GM18499 (cell line): ENCODE data around the gene CACNB1.
"Not testable (repeated sequence)": the region's sequence is repeated elsewhere in the genome, so short reads cannot be mapped to it uniquely, and the experiment has no call there.

ENCODE experiments used
- ATAC-seq: cut with Tn5 transposase; IDR thresholded peaks from one replicate; pipeline ENCODE4 v1.9.1; 2021; ENCODE audit warnings: moderate number of reproducible peaks; ENCODE audit not compliant: insufficient read depth, unreplicated experiment

Gene CACNB1

DNA sequence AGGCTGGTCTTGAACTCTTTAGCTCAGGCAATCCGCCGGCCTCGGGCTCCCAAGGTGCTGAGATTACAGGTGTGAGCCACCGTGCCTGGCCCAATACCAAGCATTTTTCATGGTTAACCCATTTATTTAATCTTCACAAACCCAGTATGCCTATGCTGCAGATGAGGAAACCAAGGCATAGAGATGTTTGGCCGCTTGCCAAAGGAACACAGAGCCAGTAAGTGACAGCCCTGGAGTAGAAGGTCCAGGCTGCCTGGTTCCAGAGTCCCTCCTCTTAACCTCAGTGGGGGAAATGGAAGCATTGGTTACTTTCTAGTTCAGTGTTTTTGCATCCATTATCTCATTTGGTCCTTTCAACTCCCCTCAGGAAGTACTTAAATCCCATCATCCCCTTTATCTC is 16.2 kb downstream of the CACNB1 start:
- ATAC-seq: no peak

GRCh38 chr17:39178536-39178935 is 18.9 kb downstream of the CACNB1 start:
- ATAC-seq: no peak

GRCh38 chr17:39177256-39177655 is 20.2 kb downstream of the CACNB1 start:
- no peak for ATAC-seq

DNA sequence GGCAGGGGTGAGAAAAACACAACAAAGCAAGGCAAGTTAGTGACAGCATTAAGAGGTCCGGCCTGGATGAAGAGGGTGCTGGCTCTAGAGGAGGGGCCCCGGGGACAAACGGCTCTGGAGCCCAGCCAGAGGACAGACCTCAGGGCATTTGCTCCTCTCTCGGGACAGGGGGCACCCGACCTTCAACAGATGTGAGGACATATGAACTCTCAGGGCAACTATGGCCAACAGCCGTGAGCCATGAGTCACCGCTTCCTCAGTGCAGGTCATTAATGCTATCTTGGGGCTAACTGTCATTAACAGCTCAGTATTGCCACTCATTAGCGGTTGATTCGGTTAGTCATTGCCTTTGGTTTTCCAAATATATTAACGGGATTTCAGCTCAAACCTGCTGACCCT is 21.8 kb downstream of the CACNB1 start:
- ATAC-seq: no peak

GRCh38 chr17:39174920-39175694 is 22.4 kb downstream of the CACNB1 start:
- no peak for ATAC-seq

DNA sequence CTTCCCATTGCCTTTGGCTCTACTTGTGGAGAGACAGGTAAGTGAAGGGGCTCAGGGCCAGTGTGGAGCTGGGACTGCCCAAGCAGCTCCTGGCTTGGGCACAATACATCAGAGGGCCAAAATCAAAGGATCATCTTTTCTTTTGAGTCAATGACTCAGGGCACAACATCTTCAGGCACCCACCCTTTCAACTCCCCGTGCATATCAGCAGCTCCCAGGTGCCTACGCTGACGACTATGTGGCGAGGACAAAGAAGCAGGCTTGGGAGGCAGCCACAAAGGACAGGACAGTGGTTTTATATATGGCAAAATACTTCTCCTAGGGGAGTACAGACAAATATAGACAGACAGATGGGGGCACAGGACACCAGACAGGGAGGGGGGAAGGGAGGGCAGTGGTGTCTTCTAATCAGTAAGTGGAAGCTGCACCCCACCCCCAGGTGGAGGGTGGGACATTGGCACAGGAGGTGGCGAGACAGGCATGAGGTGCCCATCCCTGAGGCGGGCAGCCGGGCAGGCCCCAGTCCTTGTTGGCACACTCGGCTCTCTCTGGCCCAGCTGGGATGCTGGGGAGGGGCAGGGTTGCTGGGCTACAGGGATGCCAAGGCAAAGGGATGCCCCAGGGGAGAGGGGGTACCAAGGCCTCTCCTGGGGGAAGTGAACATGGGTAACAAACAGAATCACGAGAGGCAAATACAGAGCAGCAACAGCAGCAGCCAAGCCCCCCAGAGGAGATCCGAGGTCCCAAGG is 23.8 kb downstream of the CACNB1 start:
- no peak for ATAC-seq

DNA sequence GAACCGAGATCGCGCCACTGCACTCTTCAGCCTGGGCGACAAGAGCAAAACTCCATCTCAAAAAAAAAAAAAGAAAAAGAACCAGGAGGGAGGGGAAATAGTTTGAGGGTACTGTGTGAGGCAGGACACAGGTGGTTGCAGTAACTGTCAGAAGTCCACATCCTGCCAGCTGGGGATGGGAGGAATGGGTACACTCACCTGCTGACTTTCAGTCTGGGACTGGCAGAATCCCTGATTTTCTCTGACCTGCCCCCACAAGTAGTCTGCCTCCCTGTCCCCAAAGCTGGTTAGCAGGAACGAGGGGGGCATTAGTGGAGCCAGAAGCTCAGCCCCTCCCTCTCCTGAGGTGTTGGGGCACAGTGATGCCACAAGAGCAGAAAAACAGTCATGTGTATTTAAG is 24.4 kb downstream of the CACNB1 start:
- ATAC-seq: no peak

DNA sequence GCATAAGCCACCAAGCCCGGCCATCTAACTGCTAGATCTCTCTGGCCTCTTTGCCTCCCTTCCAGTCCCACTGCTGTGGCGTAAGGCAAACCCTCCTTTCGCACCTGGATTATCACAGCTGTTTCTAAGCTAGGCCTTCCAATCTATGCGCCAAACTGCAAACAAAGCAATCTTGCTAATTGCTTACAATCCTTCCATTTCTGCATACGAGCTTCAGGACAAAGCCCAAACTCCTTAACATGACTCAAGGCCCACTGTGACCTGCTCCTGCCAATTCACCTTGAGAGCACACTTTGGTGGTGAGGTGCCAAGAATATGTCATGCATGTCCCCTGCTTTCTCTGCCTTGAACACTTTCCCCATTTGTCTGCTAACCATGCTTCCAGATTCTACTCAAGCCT is 25.5 kb downstream of the CACNB1 start:
- no peak for ATAC-seq

- ATAC-seq: no peak
Measured at GRCh38 chr17:39170558-39170957, 26.9 kb downstream of the CACNB1 start.

- ATAC-seq: no peak
Measured at GRCh38 chr17:39170109-39170508, 27.4 kb downstream of the CACNB1 start.

DNA sequence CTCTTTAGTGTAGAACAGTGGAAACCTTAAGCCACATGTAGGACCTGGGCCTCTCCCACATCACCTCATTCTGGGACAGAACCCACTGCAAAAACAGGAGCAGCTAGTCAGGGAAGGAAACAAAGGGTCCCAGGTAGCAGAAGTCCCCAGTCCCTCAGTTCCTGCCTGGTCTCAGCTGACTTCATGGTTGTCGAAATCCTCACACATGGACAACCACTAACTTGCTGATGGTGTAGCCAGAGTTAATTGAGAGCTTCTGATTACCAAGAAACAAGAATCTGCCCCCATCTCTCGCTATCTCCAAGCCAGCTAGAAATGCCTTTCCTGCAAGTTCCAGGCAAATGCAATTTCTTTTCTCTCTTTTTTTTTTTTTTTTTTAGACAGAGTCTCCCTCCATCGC is 28.0 kb downstream of the CACNB1 start:
- ATAC-seq: no peak

GRCh38 chr17:39169101-39169500 is 28.4 kb downstream of the CACNB1 start:
- ATAC-seq: no peak

GRCh38 chr17:39168503-39168902 is 29.0 kb downstream of the CACNB1 start:
- not testable (repeated sequence) for ATAC-seq

- ATAC-seq: no peak
Measured at GRCh38 chr17:39167476-39167875, 30.0 kb downstream of the CACNB1 start.

DNA sequence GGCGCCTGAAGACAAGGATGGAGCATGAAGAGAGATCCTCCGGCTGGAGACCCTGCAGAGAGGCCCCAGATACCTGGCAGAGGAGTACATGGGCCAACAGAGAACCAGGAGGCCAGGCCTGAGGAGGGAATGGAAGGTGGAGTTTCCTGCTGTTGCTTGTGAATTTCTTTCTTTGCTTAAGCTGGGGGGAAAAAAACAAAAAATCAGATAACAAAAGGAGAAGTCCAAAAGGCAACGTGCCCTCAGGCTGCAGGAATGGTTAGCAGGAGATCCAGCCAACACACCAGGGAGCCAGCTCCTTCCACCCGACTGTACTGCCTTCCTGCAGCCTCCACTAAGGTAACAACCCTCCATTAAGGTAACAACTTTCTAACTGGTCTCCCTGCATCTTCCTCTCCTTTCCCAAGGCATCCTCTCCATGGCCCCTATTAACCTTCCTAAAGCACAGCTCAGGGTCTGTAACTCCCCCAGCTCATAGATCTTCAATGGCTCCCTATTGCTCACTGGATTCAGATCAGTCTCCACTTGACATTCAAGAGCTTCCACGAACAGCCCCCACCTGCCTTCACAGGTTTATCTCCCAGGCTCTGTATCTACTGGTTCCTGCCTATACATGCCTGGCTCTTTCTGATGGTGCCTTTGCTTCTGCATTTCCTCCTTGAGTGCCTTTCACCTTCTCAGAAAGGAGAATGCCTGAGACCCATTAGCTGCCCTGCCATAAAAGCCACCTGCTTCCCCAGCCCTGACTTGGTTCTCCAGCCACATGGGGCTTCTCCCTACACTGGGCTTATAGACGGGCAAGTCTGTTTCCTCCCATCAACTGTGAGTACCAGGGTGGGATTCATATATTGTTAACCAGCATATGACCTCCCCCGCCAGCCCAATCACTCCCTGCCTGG is 30.8 kb downstream of the CACNB1 start:
- no peak for ATAC-seq

GRCh38 chr17:39165841-39166349 is 31.6 kb downstream of the CACNB1 start, which contains the start of gene ARL5C:
Gene ARL5C (minus strand): TSS chr17:39166161. CDS start chr17:39165760, 401 bp downstream.
- no peak for ATAC-seq

DNA sequence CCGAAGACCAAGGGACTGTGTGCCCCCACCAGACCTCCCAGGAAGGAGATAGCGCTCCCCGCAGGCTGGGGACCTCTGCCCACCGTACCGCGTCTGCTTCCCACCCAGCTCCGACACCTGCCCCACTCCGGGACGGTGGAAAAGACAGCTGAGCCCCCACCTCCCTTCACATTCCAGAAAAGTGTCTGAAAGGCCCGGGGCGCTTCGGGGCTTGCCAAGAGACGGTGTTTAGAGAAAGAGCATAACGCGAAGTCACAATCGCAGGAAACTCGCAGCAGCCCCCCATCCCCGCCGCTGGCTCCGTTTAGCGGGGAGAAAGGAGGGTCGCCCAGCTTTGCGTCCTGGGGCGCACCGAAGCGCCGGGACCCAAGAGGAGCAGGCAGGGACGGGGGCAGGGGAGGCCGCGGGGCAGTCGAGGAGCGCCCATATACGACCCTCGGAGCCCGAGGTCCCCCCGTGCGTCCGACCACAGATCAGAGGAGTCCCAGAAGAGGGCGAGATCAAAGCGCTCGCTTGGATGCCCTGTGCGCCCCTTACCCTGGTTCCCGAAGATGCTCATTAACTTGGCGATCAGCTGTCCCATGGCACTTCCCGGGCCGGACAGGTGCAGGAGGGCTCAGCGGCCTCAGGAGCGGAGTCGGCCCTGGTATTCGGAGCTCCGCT is 32.2 kb downstream of the CACNB1 start:
- no peak for ATAC-seq

DNA sequence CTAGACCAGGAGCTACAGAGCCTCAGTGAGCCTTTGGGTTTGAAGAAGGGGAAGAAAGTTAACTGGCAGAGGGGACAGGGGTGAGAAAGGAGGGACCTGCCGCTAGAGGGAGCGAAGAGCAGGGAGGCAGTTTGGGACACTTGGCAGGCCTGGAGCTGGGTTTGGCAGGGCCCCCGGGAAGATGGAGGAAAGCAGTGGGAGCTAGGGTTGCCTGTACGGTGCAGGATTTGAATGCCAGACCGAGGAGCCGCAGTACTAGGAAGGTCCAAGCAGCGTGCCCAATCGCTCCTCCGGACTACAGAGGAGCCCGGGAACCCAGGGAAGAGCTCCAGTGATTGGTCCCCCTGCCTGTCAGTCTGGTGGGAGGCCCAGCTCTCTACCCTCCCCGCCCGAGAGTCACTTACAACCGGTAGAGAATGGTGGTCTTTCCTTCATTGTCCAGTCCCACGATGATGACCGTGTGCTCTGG is 32.8 kb downstream of the CACNB1 start:
- no peak for ATAC-seq

- ATAC-seq: no peak
Measured at GRCh38 chr17:39161962-39162361, 35.5 kb downstream of the CACNB1 start.

- ATAC-seq: no peak
Measured at GRCh38 chr17:39158623-39159022, 38.8 kb downstream of the CACNB1 start.
